Femur (tissue), 1 donor: ENCODE data around the gene SOX5.
"Not testable (repeated sequence)": the region's sequence is repeated elsewhere in the genome, so short reads cannot be mapped to it uniquely, and the experiment has no call there.

Experiments used
- DNase-seq: peaks from one replicate; pipeline ENCODE4 v3.0.0-alpha.2; 2017

Gene SOX5

DNA sequence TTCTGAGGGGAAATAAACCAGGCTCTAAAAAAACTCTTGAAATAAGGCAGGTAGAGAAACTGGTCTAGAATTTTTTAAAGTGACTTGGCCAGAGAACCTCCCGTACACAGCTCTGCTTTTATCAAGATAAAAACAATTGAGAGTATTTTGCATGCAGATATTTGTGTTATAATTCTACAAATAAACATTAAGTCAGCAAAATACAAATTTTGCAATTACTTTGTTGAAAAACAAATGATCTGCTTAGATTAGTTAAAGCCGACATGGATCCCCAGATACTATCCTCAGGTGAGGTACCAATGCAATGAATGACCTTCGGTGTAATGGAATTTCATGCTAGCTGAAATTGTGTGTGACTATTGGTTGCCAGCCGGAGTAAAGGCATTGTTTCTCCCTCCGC lies 197.2 kb downstream of the SOX5 start:
- DNase-seq: no peak

DNA sequence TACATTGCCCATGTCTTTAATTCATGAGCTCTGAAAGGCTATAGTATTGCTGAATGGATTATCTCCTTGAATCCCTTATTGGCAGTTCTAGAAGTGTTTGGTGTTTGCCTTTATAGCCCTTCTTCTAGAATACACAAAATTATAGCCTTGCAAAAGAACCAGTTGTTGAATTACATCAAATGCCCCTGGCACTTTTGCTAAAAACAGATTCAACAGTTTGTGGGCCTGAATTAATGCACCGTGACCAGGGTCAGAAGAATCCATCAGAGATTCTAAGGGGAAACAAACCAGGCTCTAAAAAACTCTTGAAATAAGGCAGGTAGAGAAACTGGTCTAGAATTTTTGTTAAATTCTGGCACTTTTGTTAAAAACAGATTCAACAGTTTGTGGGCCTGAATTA lies 197.8 kb downstream of the SOX5 start:
- DNase-seq: no peak

DNA sequence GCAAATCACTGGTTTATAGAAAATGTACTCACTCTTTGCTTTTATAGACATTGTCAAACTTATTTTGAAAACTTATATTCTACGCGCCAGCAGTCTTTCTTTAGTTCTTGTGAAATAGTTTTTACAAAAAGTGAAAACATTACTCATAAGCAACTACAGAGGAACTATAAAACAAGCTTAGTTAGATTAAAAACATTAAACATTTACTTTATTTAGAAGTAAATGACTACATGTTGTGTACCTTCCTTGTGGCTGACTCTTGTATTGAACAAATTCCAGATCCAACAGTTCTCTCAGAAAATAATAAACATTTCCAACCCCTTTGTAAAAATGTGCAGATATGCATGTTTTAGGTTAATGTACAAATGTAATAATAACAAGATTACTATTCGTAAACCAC lies 198.5 kb downstream of the SOX5 start:
- no peak for DNase-seq

DNA sequence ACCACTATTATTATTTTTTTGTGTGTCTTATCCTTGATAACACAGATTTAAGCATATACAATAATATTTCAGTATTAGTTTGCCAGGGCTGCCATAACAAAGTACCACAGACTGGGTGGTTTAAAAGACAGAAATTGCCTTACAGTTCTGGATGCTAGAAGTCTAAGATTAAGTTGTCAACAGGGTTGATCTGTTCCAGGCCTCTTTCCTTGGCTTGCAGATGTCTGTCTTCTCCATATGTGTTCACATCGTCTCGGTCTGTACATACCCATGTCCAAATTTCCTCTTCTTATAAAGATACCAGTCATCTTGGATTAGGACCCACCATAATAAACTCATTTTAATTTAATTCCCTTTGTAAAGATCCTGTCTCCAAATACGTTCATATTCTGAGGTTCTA lies 204.8 kb downstream of the SOX5 start:
- no peak for DNase-seq

DNA sequence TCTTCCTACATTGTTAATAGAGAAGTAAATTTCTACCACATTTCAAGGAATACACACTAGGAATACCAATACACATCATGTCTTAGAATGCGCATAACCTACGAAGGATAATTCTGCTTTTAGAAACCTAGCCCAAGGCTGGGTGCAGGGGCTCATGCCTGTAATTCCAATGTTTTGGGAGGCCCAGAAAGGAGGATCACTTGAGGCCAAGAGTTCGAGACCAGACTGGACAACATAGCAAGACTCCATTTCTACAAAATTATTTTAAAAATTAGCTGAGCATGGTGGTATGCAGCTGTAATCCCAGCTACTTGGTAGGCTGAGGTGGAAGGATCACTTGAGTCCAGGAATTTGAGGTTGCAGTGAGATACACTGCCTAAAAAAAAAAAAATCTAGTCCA lies 206.9 kb downstream of the SOX5 start:
- no peak for DNase-seq

DNA sequence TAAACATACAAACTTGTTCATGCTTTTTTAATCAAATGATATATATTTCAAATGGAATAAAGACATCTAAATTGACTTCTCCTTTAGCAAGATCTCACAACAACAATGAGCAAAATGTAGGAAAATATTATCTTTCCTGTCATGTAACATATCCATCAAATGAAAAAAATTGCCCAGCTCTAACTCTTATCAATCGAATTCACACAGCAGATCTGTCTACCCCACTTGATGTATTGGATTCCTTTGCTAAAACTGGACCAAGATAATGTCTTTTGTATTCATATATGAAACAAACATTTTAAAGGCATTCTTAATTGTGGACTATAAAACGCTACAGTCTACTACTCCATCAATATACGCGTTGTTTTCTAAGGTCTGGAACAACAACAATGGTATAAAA lies 218.0 kb downstream of the SOX5 start:
- no peak for DNase-seq

DNA sequence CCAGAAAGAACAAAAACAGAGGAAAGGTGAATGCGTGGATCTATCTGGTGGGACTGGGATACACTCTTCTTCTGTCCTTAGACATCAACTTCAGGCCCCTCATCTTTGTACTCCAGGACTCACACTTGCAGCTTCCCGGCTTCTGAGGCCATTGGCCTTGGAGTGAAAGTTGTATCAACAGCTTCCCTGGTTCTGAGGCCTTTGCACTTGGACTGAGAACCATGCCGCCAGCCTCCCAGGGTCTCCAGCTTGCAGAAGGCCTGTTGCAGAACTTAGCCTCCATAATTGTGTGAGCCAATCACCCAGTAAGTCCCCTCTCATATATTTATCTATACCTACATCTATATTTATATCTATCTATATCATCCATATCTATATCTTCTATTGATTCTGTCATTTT lies 218.4 kb downstream of the SOX5 start:
- DNase-seq: no peak

DNA sequence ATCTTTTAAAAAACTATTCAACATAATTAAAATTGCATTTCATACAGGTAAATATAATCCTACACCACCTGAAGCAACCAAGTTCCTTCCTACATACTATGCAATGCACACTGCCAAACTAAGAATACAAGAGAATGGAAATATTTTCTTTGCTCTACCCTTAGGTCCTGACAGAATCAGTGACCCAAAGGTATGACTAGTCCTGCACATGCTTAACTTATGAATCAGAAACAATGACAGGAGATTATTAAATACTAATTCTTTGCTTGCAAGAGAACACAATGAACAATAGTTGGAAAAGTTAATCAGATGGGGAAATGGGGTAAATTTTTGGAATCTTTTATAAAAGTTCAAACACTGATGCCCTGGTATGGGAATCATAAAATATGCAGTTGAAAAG lies 220.1 kb downstream of the SOX5 start:
- DNase-seq: no peak

DNA sequence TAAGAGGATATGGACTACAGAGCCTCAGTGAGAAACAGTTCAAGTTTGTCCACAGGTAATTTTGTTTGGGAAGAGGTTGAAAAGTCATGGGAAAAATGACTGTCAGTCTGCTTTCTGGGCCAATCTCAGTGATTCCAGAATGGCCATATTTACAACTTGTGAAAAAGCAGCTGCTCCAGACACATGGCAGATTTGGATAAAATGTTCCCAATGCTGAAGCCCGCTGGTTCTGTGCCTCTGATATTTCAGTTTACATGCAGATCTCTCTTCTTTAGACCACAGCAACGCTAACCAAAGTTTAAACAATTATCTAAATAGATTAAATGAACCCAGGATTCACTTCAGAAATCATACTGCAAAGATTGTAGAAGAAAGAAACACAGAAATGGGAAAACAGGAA lies 222.8 kb downstream of the SOX5 start:
- no peak for DNase-seq

DNA sequence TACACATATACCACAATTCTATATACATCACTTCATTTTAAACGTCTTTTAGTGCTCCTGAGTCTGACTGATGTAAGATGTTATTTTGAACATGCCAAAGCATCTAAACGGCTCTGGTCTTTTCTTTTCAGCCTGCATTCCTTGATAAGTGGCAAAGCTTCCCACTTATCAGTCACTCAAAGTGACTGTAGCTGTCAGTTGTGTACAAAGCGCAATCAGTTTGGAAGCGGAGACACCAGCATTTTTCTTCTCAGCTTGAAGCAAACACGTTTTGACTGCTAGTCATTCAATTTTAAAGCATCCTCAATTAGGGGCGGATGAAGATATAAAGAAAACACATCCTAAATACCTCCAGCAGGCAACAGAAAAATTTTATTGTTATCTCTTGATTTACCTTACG lies 226.8 kb downstream of the SOX5 start:
- no peak for DNase-seq

DNA sequence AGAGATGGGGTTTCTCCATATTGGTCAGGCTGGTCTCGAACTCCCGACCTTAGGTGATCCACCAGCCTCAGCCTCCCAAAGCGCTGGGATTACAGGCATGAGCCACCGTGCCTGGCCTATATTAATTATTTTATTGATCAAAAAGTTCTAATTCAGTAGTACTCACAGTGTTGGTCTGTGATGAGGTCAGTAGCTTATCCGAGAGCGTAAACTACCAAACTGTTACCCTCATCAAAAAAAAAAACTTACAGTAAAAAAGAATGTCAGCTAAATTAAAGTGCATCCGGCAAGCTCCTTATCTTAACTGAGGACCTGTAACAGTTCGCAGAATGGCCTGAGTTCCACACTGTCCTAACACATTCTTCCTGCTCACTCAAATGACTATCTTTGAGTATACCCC lies 228.2 kb downstream of the SOX5 start:
- DNase-seq: no peak

DNA sequence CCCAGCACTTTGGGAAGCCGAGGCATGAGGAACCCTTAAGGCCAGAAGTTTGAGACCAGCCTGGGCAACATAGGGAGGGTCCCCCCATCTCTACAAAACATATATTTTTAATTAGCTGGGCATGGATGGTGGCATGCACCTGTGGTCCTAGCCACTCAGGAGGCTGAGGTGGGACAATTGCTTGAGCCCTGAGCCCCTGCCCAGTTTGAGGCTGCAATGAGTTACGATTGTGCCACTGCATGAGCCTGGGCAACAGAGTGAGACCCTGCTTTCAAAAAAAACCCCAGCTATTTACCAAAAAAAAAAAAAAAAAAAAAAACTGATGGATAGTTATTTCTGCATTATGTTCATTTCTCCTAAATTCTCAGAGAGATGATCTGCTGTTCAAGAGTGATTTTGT lies 230.0 kb downstream of the SOX5 start:
- no peak for DNase-seq

DNA sequence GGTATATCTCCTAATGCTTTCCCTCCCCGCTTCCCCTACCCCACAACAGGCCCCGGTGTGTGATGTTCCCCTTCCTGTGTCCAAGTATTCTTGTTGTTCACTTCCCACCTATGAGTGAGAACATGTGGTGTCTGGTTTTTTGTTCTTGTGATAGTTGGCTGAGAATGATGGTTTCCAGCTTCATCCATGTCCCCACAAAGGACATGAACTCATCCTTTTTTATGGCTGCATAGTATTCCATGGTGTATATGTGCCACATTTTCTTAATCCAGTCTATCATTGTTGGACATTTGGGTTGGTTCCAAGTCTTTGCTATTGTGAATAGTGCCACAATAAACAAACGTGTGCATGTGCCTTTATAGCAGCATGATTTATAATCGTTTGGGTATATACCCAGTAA lies 239.1 kb downstream of the SOX5 start:
- DNase-seq: not testable (repeated sequence)

DNA sequence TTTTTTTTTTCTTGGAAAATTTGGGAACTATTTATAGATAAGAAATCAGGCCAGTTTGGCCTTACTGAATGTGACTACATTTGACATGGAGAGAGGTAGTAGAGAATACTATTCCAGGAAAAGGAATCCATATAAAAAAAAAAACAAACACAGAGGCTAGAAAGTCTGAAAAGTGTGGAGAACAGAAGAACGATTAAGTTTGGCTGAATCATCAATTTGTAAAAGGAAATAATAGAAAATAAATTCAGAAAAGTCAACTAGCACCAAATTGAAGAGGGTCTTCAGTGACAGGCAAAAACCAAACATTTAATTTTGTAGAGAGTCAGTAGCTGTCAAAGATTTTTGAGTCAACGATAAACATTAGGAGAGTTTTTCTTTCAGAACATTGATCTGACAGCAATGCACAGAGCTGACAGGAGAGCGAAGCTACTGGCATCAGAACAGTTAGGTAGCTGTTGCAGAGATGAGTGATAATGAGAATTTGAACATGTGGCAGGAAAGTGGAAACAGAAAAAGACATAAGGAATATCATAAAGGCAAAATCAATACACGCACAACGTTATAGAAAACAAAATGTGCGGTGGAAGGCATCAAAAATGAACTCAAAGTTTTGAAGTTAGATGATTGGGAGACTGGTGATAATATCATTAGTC lies 241.2 kb downstream of the SOX5 start:
- DNase-seq: no peak

DNA sequence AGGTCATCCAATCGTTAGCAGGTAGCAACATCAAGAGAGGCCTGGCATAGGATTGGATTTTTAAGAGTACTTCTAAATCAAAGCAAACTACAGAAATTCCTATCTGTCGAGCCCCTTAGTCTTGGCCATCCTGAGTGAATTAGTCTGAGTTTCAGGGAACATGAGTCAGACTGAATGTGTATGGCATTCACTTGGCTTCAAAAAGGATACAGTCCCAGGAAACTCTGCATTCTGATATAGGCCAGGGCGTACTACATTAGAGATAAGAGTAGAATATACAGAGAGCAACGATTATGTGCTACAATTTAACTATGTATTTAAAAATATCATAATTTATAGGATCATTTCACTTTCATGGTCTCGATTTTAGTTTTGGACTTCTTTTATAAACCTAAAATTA lies 242.2 kb downstream of the SOX5 start:
- no peak for DNase-seq

DNA sequence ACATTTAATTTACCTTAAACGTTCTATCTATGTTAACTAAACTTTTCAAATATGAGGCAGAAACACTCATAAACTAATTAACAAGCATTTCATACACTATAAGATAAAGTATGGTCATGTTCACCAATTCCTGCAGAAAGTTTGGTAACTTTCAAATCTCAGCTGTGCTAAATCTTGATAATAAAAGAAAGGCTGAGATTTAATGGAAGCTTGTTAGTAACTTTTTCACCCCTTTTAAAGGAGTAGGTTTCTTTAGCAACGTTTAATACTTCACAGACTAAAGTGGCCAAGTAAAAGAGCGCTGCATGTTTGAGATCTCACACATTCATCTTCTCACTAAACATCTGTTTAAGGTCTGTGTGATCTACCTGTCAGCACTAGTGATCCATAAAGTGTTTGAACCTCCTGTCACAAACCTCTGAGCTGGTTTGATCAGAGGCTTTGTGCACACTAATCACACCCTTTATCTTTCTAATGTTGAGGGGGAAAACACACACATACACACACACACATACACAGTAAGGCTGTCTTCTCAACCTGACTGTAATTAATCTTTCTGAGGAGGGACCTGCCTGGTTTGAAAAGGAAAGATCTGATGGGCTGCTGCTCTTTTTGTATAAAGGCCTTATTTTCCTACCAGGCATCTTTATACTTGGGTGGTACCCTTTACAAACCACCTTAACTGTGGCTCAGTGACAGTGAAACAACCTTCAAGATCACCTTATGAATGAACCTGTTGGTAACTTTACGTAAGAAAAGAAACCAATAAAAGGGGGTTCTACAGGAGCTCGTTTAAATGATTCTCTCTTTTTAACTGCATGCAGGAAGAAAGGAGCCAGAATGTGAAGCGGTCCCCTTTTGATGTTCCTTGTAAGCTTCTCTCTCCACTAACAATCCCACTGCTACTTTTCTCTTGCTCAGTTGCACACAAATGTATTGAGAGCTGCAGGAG lies 244.2 kb downstream of the SOX5 start:
- DNase-seq: no peak

DNA sequence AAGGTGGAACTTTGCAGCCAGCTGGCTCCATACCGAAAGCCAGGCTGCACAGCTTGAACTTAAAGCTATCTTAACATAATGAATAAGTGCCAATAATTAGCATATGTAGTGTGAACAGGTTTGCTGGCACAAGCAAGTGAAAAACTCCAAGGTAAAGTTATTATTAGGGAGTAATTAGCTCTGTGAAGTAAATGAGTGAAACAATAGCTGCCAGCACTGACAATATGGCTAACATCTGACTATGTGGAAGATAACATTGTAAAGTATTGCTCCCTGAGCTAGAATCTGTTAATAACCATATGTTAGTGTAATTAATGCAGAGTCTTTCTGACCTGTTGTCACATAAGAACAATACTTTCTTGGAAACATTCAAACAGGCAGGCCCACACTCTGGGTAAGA lies 246.4 kb downstream of the SOX5 start:
- DNase-seq: no peak

DNA sequence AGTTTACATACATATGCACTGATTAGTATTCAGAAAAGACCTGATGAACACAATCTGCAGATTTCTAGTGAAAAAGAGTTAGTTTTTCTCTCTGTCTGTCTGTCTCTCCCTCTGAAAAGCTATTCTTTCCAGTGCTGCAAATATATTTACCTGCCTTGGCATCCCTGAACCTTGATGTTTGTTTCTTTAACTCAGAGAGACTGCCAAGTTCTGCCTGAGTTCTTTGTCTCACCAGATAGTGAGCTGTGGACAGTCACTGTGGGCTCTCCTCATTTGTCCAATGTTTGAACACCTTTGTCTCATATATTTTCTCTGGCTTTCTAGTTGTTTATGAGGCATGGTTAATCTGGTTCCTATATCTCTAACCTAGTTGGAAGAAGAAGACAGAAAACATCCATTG lies 250.4 kb downstream of the SOX5 start:
- DNase-seq: no peak

DNA sequence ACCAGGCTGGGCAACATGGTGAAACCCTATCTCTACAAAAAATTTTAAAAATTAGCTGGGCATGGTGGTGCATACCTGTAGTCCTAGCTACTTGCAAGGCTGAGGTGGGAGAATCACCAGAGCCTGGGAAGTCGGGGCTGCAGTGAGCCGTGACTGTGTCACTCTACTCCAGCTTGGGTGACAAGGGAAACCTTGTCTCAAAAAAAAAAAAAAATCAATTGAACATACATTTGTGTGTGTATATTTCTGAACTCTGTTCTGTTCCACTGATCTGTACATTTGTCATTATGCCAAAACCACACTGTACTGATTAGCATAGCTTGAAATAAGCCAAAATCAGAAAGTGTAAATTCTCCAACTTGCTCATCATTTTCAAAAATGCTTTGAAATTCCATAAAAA lies 254.6 kb downstream of the SOX5 start:
- DNase-seq: no peak

DNA sequence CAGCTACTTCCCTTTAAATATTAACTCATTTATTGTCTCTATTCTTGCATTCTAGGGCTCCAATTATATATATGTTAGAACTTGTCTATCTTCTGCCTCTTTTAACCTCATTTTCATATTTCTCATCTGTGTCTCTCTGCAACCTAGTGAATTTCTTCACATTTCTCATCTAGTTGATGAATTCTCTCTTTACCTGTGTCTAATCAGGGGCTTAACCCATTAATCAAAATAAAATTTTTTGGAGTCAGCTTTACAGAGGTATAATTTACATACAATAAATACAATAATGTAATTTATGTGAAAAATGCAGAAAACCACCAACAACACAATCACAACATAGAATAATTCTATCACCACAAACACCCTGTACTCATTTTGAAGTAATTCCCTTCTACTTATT lies 255.2 kb downstream of the SOX5 start:
- no peak for DNase-seq

DNA sequence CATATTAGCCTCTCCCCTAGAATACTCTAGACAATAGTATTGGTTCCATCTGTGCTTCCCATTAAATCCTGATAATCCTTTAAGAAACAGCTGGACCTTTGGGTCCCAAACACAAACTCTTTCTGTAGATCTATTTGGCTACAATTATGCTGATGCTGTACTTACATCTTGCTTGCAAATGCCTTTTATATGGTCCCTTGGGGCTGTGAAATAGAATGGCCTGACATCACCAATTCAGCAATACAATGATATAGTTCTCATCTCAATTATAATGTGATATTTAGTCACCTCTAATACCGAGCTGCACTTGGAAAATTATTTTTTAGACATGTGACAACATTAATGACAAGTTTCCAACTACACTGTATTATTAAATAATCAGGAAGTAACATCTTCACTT lies 261.5 kb downstream of the SOX5 start:
- DNase-seq: no peak

DNA sequence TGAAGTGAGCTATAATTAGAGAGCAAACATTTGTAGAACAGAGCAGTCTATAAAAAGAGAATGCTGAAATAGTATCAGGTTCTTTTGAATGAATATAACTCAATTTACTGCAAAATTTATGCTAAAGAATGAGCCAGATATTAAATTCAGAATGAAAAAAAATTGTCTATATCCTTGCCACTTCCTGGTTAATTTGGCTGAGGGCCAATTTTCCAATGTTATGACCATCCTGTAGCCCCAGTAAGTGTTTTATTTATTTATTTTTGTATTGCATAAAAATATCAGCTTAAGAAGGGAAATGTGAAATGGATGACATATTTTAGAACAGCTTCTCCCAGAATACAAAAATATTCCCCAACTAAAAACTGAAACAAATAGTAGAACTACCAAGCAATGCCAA lies 263.4 kb downstream of the SOX5 start:
- no peak for DNase-seq

DNA sequence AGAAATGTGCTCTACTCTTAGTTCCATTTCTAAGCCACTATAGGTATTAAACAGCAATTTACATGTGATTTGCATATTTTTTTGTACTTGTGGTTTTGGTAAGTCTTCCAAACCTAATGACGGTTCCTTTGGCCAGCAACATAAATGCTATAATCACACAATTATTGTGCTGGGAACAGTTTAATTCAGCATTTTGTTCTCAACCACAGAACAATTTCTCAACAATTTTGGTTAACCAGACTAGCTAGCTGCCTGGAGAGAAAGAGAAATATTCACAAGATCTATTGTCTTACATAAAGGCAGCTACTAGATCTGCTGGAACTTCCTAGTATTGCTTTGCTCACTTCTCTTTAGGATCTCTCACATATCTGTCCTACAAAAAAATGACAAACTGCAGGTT lies 265.3 kb downstream of the SOX5 start:
- no peak for DNase-seq

DNA sequence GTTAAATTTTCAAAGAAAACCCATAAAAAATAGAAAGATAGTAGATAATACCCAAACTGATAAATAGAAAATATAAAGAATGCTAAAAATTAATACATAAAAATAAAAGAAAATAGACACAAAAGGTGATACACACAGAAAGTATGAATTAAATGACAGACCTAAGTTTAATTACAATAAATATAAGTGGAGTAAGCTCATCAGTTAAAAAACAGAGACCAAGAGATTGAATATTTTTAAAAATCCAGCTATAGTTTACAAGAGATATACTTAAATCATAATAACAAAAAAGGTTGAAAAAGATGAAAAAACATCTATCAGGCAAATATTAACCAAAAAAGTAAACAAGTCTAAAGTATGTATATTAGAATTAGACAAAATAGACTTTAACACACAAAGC lies 268.2 kb downstream of the SOX5 start:
- no peak for DNase-seq

DNA sequence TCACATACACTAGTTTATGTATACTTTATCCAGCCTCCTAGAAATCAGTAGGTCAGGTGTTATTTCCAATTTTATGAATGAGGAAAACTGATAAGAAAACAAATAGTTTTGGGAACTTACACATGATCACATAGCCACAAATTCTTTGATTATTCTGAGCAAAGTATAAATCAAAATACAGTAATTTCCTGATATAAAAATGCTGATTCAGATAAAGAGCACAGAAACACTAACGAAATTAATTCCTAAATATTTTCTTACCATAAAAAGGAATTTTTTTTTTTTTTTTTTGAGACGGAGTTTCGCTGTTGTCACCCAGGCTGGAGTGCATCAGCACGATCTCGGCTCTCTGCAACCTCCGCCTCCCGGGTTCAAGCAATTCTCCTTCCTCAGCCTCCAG lies 275.4 kb downstream of the SOX5 start:
- DNase-seq: no peak
